Activated CD4-positive, alpha-beta T cell treated with anti-CD3 and anti-CD28 coated beads for 1 hour (primary cell): Measurements from ENCODE around the gene LENG9.
"Not testable (repeated sequence)": the region's sequence is repeated elsewhere in the genome, so short reads cannot be mapped to it uniquely, and the experiment has no call there.

ENCODE experiments used
- DNase-seq: peaks from one replicate; pipeline ENCODE4 v3.0.0-alpha.2; 2020

LENG9 gene

DNA sequence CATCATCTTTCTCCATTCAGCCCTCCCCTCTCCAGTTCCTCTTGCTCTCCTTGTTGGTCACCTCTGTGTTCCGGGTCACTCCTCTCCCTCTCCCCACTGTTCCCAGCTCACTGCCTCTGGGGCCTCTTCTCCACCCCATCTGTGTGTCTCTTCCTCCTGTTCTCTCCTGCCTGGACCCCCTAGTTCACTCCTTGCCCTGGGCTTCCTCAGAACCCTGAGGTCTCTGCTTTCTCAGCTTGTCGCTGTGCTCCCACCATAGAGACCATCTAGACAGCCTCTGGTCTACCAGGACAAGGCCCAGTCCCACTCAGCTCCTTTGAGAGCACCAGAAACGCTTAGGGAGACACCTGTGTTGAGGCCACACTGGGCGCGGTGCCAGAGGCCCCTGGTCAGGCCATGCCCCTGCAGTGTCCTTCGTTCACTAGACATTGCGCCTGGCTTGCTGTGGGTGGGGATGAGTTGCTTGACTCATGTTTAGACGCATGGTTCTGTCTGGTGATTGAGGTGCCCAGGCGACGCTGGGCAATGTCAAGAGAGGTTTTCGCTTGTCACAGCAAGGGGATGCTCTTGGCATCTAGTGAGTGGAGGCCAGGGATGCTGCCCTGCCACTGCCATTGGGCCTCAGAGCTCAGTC, 4.8 kb downstream of the LENG9 start:
- no peak for DNase-seq

- no peak for DNase-seq
Measured at GRCh38 chr19:54457773-54458647, 5.6 kb downstream of the LENG9 start.

GRCh38 chr19:54456423-54457373, 6.9 kb downstream of the LENG9 start:
- DNase-seq: no peak

GRCh38 chr19:54455786-54456422, 7.7 kb downstream of the LENG9 start:
- DNase-seq: no peak

GRCh38 chr19:54454781-54455675, 8.6 kb downstream of the LENG9 start:
- DNase-seq: no peak

DNA sequence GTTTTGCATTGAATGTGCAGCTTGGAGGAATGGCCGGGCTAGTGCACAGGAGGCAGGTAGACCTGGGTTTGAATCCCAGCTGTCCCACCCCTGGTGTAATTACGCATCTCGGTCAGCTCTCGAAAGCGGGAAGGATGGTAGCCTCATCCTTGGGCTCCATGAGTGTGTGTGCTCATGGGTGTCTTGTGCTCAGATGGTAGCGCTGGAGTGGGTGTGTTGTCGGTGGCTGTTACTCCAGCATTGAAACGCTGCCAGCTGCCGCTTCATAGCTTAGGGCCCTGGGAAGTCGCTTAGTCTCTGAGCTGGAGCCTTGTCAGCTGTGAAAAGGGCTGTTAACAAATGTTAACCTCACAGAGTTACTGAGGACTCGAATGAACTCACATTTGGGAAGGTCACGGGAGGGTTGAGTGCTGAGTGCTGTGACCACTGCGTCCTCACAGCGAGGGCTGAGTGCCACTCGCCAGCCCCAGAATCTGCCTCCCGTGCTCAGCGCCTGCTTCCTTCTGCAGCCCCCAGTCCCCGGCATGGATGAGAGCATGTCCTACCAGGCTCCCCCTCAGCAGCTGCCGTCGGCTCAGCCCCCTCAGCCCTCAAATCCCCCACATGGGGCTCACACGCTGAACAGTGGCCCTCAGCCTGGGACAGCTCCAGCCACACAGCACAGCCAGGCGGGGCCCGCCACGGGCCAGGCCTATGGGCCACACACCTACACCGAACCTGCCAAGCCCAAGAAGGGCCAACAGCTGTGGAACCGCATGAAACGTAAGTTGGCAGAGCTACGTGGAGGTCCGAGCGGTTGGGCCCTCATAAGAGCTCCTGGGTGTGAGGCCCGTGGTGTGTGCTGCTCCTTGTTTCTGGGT, 9.4 kb downstream of the LENG9 start:
- DNase-seq: no peak

- DNase-seq: no peak
Measured at GRCh38 chr19:54452626-54453025, 11.0 kb downstream of the LENG9 start.

- no peak for DNase-seq
Measured at GRCh38 chr19:54451997-54452396, 11.6 kb downstream of the LENG9 start.

GRCh38 chr19:54451331-54451871, 12.2 kb downstream of the LENG9 start:
- DNase-seq: no peak

DNA sequence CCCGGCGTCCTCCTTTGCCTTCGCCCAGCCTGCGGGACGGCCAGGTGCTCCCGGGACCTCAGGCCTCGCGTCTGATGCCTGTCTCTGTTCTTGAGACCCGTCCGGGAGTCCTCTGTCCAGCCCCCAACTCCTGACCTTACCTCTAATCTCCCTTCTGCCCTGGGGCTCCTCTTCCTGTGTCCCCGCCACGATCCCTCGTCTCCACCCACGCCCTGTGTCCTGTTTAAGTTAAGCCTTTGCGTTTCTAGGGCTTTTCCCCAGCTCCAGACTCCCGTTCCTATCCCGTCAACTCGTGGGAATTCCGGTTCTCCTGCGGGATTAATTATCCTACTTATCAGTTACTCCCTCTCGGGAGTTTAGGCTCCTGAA, 13.9 kb downstream of the LENG9 start:
- DNase-seq: no peak

- DNase-seq: peak; percentile 97
Measured at GRCh38 chr19:54448774-54449700, 14.5 kb downstream of the LENG9 start, which contains the start of gene LENG8. LENG8 (plus strand) TSS chr19:54449199; CDS start chr19:54451345, 2,146 bp downstream.

DNA sequence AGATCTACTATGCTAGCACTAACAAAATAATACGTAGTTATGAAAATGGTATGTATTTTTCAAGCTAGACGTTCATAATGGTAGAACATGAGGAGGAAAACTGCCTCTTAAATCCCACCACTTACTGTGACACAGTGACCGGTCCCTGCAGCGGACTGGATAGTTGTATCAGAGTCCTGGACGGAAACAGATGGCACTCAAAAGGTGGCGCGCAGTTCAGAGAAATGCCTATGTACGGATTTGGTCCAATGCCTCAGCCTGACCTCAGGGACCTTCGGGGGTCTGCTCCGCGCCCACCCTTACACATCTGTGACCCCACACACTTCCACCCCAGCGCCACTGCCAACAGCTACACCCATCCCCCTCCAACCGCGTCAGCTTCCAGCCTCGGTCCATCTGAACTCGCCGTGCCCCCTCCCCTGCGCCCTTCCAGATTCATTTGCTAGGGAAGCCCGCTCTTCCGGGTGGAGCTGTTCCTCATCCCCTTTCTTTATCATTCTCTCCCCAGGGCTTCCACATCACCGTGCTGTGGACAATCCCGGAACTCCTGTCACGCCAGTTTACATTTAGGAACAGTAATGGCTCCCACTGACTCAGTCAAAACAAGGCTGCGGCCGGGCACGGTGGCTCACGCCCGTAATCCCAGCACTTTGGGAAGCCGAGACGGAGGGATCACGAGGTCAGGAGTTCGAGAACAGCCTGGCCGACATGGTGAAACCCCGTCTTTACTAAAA, 15.4 kb downstream of the LENG9 start:
- DNase-seq: no peak

DNA sequence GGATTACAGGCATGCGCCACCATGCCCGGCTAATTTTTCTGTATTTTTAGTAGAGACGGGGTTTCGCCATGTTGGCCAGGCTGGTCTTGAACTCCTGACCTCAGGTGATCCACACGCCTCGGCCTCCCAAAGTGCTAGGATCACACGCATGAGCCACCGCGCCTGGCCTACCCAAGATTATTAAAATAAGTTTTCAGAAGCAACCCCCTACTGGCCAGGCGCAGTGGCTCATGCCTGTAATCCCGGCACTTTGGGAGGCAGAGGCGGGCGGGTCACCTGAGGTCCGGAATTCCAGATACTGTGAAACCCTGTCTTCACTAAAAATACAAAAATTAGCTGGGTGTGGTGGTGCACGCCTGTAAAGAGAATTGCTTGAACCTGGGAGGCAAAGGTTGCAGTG, 17.2 kb downstream of the LENG9 start:
- DNase-seq: not testable (repeated sequence)

DNA sequence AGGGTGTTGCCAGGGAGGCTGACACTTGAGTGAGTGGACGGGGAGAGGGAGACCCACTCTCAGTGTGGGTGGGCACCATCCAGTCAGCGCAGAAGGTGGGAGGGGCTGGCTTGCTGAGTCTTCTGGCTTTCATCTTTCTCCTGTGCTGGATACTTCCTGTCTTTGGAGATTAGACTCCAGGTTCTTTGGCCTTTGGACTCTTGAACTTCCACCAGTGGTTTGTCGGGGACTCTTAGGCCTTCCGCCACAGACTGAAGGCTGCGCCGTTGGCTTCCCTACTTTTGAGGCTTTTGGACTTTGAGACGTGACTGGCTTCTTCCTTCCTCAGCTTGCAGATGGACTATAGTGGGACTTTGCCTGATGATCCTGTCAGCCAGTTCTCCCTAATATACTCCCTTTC, 18.8 kb downstream of the LENG9 start:
- DNase-seq: no peak

- DNase-seq: no peak
Measured at GRCh38 chr19:54440641-54441040, 22.9 kb downstream of the LENG9 start.

DNA sequence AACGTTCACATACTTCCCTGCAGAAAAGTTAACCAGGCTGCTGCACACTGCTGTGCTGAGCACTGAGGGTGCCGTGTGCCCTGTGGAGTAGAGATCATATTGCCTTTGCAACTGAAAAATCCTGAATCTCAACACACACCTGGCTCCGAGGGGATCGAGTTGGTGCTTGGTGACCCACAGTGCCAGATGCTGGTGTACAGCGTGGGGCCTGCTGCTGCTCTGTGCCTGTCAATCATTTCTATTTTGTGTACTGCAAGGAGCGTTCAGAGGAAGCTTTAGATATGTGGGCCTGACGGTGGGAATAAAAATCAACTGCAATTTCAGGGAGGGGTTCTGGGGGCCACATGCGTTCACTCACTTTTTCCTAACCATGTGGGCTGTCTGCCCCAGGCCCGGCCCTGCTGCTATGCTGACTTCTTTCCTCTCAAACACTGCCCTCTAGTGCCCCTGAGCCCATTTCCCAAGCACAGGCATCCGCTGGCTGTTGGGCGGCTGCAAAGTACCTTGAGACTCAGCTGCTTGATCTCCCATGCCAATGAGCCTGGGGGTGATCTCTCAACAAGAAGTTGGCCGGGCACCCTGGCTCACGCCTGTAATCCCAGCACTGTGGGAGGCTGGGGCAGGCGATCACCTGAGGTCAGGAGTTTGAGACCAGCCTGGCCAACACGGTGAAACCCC, 24.3 kb downstream of the LENG9 start:
- DNase-seq: no peak

GRCh38 chr19:54436628-54437252, 26.8 kb downstream of the LENG9 start:
- no peak for DNase-seq
